GM21447 (cell line): ENCODE data around the gene STXBP3.
"Not testable (repeated sequence)": the region's sequence is repeated elsewhere in the genome, so short reads cannot be mapped to it uniquely, and the experiment has no call there.

ENCODE experiments used
- ATAC-seq: cut with Tn5 transposase; IDR thresholded peaks from one replicate; pipeline ENCODE4 v1.9.1; 2021; ENCODE audit not compliant: unreplicated experiment

Gene STXBP3

DNA sequence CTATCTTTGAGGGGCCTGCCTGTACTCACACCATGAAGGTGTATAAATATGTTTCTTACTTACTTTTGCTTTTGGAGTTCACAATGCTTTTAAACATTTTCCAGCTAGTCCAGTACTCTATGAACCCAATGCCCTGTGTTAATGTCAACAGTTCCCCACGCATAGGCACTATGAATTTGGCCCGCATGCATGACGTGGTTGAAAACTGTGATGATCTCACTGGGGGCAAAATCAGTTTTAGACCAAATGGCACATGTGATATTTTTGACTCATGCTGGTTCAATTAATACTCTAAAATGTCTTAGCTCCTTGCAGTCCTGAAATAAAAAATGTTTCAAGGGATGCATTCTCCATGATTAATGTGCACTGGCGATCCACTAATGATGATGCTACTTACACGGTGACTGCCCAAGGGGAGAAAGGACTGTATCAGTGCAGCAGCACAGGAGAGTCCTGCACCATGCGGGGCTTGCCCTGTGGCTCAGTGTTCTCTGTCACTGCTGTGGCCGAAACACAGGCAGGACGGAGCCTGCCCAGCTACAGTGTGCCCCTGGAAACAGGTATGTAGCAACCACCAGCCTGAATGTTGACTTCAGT lies 18.0 kb upstream of the STXBP3 start:
- no peak for ATAC-seq

DNA sequence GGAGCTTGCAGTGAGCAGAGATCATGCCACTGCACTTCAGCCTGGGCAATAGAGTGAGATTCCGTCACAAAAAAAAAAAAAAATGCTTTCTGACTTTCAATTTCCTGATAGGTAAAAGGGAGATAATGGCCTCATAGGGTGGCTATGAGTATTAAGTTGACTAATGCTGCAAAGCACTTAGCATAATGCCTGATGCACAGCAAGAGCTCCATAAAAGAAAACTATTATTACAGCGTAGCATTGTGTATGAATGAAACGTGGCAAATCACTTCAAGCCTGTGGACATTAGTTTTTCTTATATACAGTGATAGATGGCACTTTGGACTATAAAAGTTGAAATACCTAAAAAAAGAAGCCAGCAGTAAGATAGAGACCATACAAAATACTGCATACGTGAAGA lies 17.0 kb upstream of the STXBP3 start:
- no peak for ATAC-seq

DNA sequence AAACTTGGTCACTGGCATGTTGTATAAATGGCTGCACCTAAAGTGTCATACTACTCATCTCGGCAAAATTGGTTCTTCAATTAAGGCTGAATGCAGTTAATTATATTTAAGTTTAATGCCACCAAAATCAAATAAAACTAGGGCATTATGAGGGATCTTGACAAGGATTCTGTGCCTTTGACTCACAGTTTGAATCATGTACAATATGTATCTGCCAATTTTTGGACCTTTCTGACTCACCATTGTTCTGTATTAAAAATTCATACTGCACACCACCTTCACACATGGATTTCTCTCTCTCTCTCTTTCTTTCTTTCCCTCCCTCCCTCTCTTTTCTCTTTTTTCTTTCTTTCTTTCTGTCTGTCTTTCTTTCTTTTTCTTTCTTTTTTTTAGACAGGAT lies 14.1 kb upstream of the STXBP3 start:
- no peak for ATAC-seq

DNA sequence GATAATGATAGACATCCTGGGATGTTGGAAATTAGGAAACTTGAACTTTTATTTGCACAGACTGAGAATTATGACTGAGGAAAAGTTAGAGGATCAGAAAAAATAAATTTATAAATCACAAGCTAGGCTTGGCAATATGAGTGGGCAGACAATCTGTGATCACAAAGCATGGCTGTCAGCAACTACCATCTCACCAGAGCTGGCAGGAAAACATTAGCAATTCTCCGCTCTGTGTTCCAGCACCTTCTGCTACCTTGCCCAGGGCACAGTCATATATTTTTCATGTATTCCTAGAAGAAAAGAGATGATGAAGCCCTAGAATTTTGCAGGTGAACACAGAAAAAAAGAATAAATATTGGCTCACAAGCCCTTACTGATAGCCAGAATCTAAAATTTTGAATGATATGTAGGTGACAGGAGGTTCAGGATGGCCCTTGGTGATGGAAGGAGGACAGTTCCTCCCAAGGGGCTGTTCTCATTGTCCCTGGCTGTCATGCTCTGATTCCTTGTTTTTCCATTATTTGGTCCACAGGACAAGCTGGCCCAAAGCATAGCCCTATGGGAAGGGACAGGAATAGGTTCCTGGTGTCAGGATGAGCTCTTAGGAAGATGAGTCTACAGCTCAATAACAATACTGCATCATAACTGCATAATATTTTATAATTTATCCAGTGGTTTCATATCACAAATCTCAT lies 12.2 kb upstream of the STXBP3 start:
- no peak for ATAC-seq

DNA sequence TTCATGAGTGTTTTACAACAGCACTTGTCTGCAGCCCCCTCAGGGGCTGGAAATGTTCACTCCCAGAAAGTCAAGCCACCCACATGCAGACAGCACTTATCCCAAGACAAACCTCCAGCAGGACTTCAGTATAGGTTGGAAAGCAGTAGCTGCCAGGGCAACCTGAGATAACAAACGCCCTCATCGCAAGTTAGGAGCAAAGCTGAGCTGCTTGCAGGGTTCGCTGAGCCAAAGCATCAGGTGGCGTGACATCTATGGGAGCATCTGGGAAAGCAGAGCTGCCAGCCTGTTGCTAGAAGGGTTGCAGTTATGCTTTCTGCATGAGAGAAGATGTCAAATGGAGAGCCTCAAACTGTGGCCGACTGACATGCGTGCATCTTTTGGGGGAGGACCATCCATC lies 4.2 kb upstream of the STXBP3 start:
- ATAC-seq, result no peak

DNA sequence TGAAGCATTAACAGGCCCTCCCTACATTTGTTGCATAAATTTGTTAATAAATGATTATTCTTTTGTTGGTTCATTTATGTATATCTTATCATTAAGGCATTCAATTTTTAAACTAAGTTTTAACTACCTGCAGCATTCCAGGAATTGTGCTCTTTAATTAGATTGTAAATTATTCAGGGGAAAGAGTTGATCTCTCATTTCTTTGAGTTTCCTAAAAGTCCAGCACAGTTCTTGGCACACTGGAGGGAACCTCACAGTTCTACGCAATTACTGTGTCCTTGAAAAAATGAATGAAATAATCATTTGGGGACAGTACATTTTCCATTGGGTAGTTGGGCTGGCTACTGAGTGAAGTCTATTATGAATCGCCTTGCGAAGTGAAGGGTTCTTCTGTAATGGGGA lies 493 bp upstream of the STXBP3 start:
- ATAC-seq, result no peak

DNA sequence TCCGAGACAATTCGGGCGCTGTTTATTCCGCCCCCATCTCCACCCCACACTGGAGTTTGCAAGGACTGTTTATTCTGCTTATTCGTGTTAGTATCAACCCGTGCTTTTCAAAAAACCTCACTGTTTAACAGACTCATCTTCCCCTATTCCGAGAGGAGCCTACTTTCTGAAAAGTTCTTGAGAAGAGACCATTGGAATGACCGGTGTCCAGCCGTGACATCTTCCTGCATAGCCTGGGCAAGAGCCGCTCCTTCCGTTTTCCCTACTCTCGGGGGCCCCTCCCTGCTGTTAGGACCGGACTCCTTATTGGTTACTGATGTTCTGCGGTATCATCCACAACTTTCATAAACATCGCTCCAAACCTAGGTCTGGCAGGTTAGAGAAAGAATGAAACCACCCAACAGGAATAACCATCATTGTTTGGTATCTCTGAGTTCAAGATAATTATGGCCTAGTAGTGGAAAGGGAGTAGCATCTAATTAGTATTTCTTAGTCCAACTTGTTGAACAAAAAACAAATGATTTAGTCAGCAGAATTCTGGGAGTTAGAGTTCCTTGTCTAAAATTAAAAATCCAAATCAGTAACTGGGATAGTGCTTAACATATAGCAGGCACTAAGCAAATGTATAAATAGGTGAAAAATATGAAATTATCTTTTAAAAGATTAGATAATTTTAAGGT lies 837 bp downstream of the STXBP3 start:
- peak; percentile 35 for ATAC-seq

DNA sequence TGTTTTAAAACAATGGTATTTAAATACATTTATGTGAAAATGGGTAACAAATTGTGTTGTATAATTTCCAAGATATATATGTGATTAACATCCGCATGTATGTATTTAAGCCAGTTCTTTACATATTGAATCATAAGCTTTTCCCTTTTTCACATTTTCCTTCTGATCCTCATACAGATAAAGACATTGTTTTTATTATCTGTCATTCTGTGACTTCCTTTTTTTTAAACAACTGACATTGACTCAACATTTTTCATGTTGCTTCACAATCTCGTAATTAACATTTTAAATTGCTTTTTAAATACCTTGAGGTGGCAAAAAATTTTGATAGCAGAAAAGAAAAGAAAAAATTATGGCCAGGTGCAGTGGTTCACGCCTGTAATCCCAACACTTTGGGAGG lies 1.4 kb downstream of the STXBP3 start:
- ATAC-seq, result no peak

DNA sequence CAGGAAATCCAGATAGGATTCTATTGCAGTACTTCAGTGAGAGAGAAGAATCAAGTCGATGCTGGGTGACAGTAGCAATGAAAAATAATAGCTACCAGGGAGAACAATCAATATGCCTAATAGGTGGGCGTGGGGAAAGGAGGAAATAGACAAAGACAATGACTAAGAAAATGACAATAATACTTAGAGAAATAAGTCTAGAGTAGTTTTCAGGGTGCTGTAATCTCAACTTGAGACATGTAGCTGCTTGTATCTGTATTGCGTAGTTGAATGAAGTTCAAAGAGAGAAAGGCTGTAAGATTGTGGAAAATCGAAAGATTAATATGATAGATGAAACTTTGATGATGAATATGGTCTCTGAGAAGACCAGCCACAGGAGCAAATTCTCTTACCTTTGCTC lies 2.6 kb downstream of the STXBP3 start:
- no peak for ATAC-seq

DNA sequence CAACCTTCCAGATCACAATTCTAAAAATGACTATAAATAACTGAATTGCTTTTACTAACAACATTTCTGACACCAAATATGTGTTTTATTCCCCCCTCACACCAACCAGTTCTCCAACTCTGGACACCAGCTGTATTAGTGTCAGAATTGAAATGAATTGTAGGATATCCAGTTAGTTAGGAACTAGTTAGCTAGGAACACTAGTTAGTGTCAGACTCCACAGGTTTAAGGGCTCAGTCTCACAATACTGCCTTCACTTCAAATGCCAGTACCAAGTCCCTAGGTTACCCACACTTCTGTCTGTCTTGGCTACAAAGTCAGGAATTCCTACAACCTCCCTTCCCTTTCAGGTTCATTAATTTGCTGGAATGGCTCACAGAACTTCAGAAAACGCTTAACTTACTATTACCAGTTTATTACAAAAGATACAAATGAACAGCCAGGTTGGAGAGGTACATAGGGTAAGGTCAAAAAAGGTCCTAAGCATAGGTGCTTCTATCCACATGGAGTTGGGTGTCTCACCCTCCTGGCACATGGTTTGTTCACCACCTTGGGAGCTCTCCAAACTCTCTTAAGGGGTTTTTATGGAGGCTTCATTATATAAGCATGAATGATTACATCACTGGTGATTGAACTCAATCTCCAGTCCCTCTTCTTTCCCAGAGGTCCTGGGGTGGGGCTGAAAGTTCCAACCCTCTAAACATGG lies 4.2 kb downstream of the STXBP3 start:
- no peak for ATAC-seq

DNA sequence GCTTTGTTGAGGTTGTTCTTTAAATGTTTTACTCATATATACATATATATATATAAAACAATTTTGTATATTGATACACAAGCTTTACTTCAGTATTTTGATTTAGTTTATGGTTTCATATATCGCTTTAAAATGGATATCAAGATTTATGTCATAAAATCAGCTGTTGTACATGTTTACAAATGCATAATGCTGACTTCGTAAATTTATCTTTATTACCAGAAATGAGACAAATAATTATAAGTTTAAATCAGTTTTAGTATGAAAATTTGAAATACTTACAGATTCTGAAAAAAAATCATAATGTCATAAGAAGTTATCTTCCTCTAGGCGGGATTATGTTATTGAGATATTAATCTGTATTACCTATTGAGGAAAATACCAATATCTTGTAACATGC lies 6.9 kb downstream of the STXBP3 start:
- ATAC-seq, result no peak

DNA sequence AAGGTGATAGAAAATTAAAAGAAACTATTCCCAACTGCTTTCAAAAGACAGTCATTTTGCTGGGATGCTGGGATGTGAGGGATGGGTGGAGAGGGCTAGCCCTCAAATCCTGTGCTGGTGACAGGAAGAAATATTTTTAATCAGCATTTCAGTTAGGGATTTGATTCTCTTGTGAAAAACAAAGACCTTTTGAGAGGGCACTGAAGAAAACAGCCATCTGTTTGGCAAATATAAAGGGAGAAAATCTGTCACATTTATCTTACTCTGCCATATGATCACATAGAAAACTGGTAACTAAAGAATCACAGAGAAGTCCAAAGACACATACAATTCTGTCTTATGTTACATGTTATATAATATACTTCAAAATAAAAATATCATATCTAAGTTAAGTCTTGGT lies 12.3 kb downstream of the STXBP3 start:
- ATAC-seq, result no peak

DNA sequence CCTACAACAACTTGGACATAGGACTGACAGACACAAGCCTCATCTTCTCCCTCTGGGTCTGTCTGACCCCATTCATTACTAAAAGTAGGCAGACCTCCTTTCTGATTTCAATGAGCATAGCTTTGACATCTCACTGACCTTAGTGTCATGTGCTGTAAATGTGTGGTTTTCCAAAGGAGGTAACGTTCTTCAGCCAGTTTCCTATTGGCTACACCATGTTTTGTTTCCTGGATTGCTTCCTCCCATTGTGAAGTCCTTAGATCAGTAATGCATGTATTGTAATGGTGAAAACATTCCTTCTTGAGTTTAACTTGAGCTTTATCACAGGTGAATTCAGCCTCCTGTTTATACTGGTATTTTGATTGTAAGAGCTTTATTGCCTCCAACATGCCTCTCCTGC lies 20.6 kb downstream of the STXBP3 start:
- no peak for ATAC-seq

DNA sequence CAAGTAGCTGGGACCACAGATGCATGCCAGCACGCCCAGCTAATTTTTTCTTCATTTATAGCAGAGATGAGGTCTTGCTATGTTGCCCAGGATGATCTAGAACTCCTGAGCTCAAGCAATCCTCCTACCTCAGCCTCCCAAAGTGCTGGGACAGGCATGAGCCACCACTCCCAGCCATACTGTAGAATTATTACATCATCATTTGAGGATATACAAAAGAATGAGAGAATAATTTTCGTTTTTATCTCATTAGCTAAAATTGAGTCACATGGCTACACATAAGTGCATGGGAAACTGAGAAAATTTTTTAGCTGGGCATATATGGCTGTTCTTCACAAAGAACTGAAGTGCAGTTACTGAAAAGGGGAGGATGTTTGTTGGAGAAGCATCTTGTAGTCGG lies 21.2 kb downstream of the STXBP3 start:
- no peak for ATAC-seq

DNA sequence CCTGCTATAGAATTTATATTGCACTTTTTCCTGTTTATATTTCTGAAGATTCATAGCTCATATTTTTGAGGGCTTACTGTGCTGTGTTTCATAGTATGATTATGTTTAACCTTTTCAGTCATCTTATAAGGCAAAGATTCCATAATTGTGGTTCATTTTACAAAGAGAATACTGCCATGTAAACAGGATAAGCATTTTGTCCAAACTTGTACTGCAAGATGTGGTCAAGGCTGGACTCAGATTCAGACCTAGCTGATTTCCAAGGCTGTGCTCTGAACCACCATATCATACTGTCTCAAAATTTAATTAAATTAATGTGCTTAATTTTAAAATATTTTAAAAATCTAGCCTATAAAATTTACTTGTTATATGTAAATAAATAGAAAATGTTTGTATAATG lies 31.4 kb downstream of the STXBP3 start:
- ATAC-seq, result no peak

DNA sequence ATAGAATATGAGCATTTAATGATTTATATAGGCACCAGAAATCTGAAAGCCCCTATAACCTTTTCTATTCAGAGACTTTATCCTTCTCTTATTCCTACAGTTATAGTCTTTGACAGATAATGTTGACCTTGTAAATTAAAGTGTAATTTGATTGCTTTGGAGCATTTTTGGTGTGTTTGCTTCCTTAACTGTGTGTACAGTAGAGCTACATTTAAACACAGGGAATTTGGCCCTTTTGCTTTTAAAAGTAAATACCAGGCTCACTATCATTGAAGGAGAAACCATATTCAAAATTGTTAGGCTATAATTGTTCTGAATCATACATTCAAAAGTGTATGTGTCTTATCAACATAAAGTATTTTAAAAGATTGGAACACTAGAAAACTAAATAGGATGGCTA lies 33.0 kb downstream of the STXBP3 start:
- ATAC-seq, result no peak

DNA sequence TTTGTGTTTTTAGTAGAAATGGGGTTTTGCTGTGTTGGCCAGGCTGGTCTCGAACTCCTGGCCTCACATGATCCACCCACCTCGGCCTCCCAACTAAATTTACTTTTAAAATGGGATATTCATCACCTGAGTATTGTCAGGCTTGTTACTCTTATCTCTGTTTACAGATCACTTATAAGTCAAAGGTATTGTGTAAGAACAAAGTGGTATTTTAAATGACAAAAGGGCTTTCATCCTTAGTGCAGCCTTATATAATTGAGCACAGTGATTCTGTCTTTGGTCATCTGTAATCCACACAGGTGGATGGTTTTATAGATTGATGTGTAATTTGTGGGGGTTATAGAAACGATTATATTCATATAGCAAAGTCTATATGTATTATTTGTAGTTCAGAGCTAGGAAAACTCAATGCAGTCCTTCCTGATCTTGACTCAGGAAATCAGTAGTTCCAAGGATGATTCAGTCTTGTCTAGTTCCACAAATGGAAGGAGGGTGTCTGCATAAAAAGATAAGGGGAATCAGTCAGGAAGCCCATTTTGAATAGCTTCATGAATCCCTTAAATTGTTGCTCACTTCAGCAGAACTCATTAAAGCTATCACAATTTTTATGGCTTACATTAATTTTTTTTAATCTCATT lies 34.6 kb downstream of the STXBP3 start:
- ATAC-seq, result no peak

DNA sequence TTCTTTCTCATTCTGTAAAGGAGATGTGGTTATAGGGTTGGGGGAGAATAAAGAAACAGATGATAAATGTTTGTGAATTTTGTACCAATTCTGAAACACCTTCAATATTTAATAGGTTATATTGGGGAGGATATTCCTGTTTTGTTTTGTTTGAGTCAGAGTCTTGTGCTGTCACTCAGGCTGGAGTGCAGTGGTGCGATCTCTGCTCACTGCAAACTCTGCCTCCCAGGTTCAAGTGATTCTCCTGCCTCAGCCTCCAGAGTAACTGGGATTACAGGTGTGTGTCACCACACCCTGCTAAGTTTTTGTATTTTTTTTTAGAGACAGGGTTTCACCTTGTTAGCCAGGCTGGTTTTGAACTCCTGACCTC lies 35.1 kb downstream of the STXBP3 start:
- not testable (repeated sequence) for ATAC-seq

DNA sequence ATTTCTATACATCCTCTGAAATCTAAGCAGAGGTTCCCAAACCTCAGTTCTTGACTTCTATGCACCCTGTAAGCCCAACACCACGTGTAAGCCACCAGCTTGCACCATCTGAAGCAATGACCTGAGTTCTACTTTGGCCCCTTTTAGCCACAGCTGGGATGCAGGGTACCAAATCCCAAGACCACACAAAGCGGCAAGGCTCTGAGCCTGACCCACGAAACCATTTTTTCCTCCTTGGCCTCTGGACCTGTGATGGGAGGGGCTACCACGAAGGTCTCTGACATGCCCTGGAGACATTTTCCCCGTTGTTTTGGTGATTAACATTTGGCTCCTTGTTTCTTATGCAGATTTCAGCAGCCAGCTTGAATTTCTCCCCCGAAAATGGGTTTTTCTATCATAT lies 38.8 kb downstream of the STXBP3 start:
- no peak for ATAC-seq

DNA sequence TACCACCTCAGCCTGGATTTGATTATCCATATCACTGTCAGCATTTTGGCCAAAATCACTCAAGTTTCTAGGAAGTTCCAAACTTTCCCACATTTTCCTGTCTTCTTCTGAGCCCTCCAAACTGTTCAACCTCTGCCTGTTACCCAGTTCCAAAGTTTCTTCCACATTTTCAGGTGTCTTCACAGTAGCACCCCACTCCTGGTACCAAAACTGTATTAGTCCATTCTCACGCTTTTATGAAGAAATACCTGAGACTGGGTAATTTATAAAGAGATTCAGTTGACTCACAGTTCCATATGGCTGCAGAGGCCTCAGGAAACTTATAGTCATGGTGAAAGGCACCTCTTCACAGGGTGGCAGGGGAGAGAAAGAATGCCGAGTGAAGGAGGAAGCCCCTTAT lies 39.4 kb downstream of the STXBP3 start:
- no peak for ATAC-seq

DNA sequence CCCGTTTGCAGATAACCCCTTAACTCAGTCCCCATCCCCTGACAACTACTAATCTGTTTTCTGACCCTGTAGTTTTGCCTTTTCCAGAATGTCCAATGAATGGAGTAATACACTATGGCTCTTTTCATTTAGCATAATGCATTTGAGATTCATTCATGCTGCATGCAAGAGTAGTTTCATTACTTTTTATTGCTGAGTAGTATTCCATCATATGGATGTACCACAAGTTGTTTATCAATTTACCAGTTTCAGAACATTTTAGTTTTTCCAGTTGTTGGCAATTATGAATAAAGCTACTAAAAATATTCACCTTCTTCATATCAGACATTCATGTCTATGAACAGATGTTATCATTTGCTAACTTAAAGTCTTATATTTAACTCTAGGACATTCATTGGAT lies 45.3 kb downstream of the STXBP3 start:
- no peak for ATAC-seq

DNA sequence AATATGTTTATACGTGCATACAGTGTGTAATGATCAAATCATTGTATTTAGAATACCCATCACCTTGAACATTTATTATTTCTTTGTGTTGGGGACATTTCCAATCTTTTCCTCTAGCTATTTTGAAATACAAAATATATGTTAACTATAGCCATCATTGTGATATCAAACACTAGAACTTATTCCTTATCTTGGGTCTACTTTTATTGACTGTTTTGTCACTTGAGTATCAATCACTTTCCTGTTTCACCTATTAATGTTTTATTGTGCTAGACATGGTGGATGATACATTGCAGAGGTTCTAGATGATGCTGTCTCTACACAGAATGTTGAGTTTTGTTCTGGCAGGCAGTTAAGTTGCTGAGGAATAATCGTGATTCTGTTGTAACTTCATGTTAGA lies 45.9 kb downstream of the STXBP3 start:
- no peak for ATAC-seq
